Fibroblast of lung (primary cell): ENCODE data around the gene TMEM117. TPM values are rescaled to one million over a fixed set of nuclear protein-coding genes. Genes with fewer than 3 reads are reported as not detected.

ENCODE experiments used
- DNase-seq, 2 donors: peaks; one replicate each; pipeline versions ENCODE4 v3.0.0 to v3.0.0-alpha.2; 2010; ENCODE audit warnings: low read depth in 2 of 2
- H2AFZ ChIP-seq: 2 replicates; pipeline ENCODE4 v1.5.1; 2012; ENCODE audit warnings: low read length, control low read depth, inconsistent platforms
- H3K27ac ChIP-seq: 2 replicates; pipeline ENCODE4 v1.5.1; 2011; ENCODE audit warnings: low read length, control low read depth; ENCODE audit not compliant: insufficient read depth
- H3K27me3 ChIP-seq: 2 replicates; pipeline ENCODE4 v1.5.1; 2011; ENCODE audit warnings: mild to moderate bottlenecking, low read length; ENCODE audit not compliant: control insufficient read depth, insufficient read depth
- H3K36me3 ChIP-seq: 2 replicates; pipeline ENCODE4 v1.5.1; 2011; ENCODE audit warnings: low read length; ENCODE audit not compliant: control insufficient read depth, insufficient read depth
- H3K4me1 ChIP-seq: 2 replicates; pipeline ENCODE4 v1.5.1; 2011; ENCODE audit warnings: low read length; ENCODE audit not compliant: control insufficient read depth, insufficient read depth; ENCODE audit errors: extremely low read depth
- H3K4me2 ChIP-seq: 2 replicates; pipeline ENCODE4 v1.5.1; 2011; ENCODE audit warnings: low read length, control low read depth; ENCODE audit not compliant: insufficient read depth; ENCODE audit errors: extremely low read depth
- H3K4me3 ChIP-seq, 4 experiments: fragments of 200-600 bp in 1 of 4; sonication (generic) in 1 of 4; replicated peaks in 1 of 4; 2 replicates each; pipeline ENCODE4 v1.5.1; 2011 to 2016; ENCODE audit warnings: low read length in 4 of 4, low read depth in 3 of 4, mild to moderate bottlenecking in 3 of 4, control low read depth in 2 of 4, inconsistent platforms in 1 of 4, mixed read lengths in 1 of 4; ENCODE audit not compliant: insufficient read depth in 1 of 4; ENCODE audit errors: control extremely low read depth in 1 of 4
- H3K79me2 ChIP-seq: 2 replicates; pipeline ENCODE4 v1.5.1; 2012; ENCODE audit warnings: mild to moderate bottlenecking, low read length, inconsistent platforms; ENCODE audit not compliant: control insufficient read depth, insufficient read depth
- H3K9ac ChIP-seq: 2 replicates; pipeline ENCODE4 v1.5.1; 2011; ENCODE audit warnings: mild to moderate bottlenecking, low read length, control low read depth; ENCODE audit not compliant: insufficient read depth
- H3K9me3 ChIP-seq: 2 replicates; pipeline ENCODE4 v1.5.1; 2012; ENCODE audit warnings: low read depth, low read length; ENCODE audit not compliant: control insufficient read depth, insufficient read depth
- H4K20me1 ChIP-seq: 2 replicates; pipeline ENCODE4 v1.5.1; 2011; ENCODE audit warnings: low read length; ENCODE audit not compliant: control insufficient read depth, insufficient read depth; ENCODE audit errors: extremely low read depth
- EZH2 ChIP-seq: IDR thresholded peaks from 2 replicates; pipeline ENCODE4 v1.5.1; 2012; ENCODE audit warnings: low read length, control low read depth, mild to moderate bottlenecking; ENCODE audit errors: missing control alignments
- polyA plus RNA-seq, 2 donors: library from polyadenylated mRNA; depleted of rRNA in 1 of 2; stranded (reverse) in 1 of 2; unstranded in 1 of 2; fragments of >200 nt; gene quantifications; 2 replicates each; pipeline ENCODE4 v1.2.1, GENCODE V29; 2011 to 2012; ENCODE audit warnings: missing spikeins in 1 of 2
- total RNA-seq: library from RNA; depleted of rRNA; stranded (reverse); fragments of >200 nt; gene quantifications from 2 replicates; pipeline ENCODE4 v1.2.1, GENCODE V29; 2014
- TF ChIP-seq, protein P1 (sequence below), 2 donors: IDR thresholded peaks in 1 of 2; conservative IDR thresholded peaks in 1 of 2; 1 replicate in 1 of 2; 2 replicates in 1 of 2; pipeline ENCODE4 v1.5.1; 2011 to 2012; ENCODE audit warnings: low read length in 2 of 2, control low read depth in 1 of 2, inconsistent platforms in 1 of 2, low read depth in 1 of 2, mild to moderate bottlenecking in 1 of 2

The TMEM117 gene
- total and polyA plus RNA-seq, 2 donors (not counting 1 experiment from before 2014, with no cell fraction given), result 7.6 to 7.8 TPM

DNA sequence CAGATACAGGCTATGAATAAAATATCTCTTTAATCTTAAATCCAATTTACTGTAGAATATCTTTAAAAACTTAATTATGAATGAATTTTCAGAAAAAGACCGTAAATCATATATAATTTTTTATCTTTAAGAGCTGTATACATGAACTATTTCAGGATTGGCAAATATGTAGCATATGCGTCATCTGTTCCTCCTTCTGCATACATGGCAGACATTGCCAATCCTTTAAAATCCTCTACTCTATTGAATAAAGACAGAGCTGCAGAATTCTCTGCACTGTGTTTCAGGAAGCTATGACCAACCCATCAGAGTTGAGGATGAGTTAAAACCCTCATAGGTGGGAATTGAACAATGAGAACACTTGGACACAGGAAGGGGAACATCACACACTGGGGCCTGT, 279.0 kb downstream of the TMEM117 start:
- H3K9ac ChIP-seq, result no peak overlapping the region
- no peaks in the 10 kb centered on the region for H3K4me1 ChIP-seq
- no peaks in the 10 kb centered on the region for H3K36me3 ChIP-seq
- TF ChIP-seq, protein P1, sequence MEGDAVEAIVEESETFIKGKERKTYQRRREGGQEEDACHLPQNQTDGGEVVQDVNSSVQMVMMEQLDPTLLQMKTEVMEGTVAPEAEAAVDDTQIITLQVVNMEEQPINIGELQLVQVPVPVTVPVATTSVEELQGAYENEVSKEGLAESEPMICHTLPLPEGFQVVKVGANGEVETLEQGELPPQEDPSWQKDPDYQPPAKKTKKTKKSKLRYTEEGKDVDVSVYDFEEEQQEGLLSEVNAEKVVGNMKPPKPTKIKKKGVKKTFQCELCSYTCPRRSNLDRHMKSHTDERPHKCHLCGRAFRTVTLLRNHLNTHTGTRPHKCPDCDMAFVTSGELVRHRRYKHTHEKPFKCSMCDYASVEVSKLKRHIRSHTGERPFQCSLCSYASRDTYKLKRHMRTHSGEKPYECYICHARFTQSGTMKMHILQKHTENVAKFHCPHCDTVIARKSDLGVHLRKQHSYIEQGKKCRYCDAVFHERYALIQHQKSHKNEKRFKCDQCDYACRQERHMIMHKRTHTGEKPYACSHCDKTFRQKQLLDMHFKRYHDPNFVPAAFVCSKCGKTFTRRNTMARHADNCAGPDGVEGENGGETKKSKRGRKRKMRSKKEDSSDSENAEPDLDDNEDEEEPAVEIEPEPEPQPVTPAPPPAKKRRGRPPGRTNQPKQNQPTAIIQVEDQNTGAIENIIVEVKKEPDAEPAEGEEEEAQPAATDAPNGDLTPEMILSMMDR (conservative IDR thresholded peaks at IDR 0.05 in 1 of 2, IDR thresholded peaks at IDR 0.05 in 1 of 2; ENCODE audit: low read depth in 1 of 2, low read length in 2 of 2), result no peak
- no peak for TF ChIP-seq EZH2
- no peaks in the 10 kb centered on the region for H3K9me3 ChIP-seq
- no peaks in the 10 kb centered on the region for H3K79me2 ChIP-seq
- no peak overlapping the region for H2AFZ ChIP-seq
- no peak overlapping the region for H3K4me2 ChIP-seq
- no peaks in the 10 kb centered on the region for H4K20me1 ChIP-seq
- no peak overlapping the region for H3K27ac ChIP-seq
- H3K27me3 ChIP-seq, result no peaks in the 10 kb centered on the region
- DNase-seq, result no peak
- H3K4me3 ChIP-seq, result no peak overlapping the region

DNA sequence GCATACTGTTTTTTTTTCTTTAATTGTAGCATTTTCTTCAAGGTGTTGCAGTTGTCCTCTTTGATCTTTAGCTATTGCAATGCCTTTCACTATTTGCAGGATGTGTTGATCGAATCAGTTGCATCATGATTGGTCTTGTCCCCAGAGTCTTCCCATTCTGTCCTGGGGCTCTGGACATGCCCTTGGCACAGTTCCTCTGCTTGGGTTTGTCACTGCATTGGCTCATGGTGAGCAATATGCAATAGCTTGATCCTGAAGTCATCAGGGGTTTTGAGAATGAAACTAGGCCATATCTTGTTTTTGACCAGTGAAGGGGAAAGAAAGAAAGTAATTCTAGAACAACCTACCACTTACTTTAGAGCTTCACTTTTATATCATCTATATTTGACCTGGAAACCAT, 281.5 kb downstream of the TMEM117 start:
- no peak overlapping the region for H3K4me3 ChIP-seq
- TF ChIP-seq EZH2, result no peak
- TF ChIP-seq, protein P1 (conservative IDR thresholded peaks at IDR 0.05 in 1 of 2, IDR thresholded peaks at IDR 0.05 in 1 of 2; ENCODE audit: low read depth in 1 of 2, low read length in 2 of 2), result no peak
- H3K36me3 ChIP-seq, result no peaks in the 10 kb centered on the region
- no peaks in the 10 kb centered on the region for H3K9me3 ChIP-seq
- no peaks in the 10 kb centered on the region for H3K79me2 ChIP-seq
- no peak overlapping the region for H3K9ac ChIP-seq
- DNase-seq, result no peak
- H3K27ac ChIP-seq, result no peak overlapping the region
- no peaks in the 10 kb centered on the region for H3K4me1 ChIP-seq
- no peak overlapping the region for H3K4me2 ChIP-seq
- no peaks in the 10 kb centered on the region for H4K20me1 ChIP-seq
- no peak overlapping the region for H2AFZ ChIP-seq
- H3K27me3 ChIP-seq, result no peaks in the 10 kb centered on the region

DNA sequence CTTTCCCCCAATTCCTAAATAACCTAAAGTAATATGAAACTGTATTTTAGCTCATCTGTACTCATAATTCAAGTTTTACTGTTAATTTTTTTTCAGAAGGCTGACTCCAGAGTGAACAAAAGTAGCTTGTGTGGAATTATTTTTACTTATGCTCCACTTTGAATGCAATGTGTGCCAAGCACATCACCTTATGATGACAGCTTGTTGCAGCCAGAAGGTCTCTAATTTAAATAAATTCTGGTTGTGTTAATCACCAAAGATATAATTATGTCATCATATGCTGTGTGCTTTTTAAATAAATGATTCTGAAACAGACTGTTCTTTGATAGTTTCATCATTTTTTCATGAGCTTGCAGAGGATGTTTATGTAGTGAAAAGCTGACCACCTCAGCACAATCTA, 283.1 kb downstream of the TMEM117 start:
- H3K4me2 ChIP-seq, result no peak overlapping the region
- no peaks in the 10 kb centered on the region for H3K79me2 ChIP-seq
- no peak overlapping the region for H2AFZ ChIP-seq
- no peak overlapping the region for H3K9ac ChIP-seq
- H3K4me3 ChIP-seq, result no peak overlapping the region
- TF ChIP-seq EZH2, result no peak
- TF ChIP-seq, protein P1 (conservative IDR thresholded peaks at IDR 0.05 in 1 of 2, IDR thresholded peaks at IDR 0.05 in 1 of 2; ENCODE audit: low read depth in 1 of 2, low read length in 2 of 2), result no peak
- no peaks in the 10 kb centered on the region for H3K4me1 ChIP-seq
- DNase-seq, result no peak
- H3K27ac ChIP-seq, result no peak overlapping the region
- no peaks in the 10 kb centered on the region for H3K9me3 ChIP-seq
- H3K36me3 ChIP-seq, result no peaks in the 10 kb centered on the region
- H4K20me1 ChIP-seq, result no peaks in the 10 kb centered on the region
- H3K27me3 ChIP-seq, result no peaks in the 10 kb centered on the region
